HCT116 (cell line): ENCODE data around the gene SEC24C.

Source experiments
- ATF3 ChIP-seq: IDR thresholded peaks from 2 replicates; pipeline ENCODE4 v1.6.1; 2012
- CEBPB ChIP-seq: IDR thresholded peaks from 2 replicates; pipeline ENCODE4 v1.6.1; 2012; ENCODE audit warnings: low read depth
- CTCF ChIP-seq, 3 experiments: fragments of 200-600 bp in 1 of 3; sonication (generic) in 1 of 3; IDR thresholded peaks in 2 of 3; conservative IDR thresholded peaks in 1 of 3; 2 replicates each; pipeline ENCODE4 v1.5.1; 2012 to 2017; ENCODE audit warnings: low read depth in 2 of 3, low read length in 2 of 3, antibody characterized with exemption in 1 of 3, borderline replicate concordance in 1 of 3, control low read depth in 1 of 3, mild to moderate bottlenecking in 1 of 3, mixed read lengths in 1 of 3, mixed run types in 1 of 3, moderate library complexity in 1 of 3; ENCODE audit not compliant: insufficient read depth in 1 of 3
- EZH2 ChIP-seq: fragments of 200-600 bp; sonication (generic); IDR thresholded peaks from 2 replicates; pipeline ENCODE4 v1.6.1; 2017; ENCODE audit warnings: antibody characterized with exemption, mixed run types
- FOSL1 ChIP-seq: IDR thresholded peaks from 2 replicates; pipeline ENCODE4 v1.6.1; 2012; ENCODE audit warnings: low read depth
- MAX ChIP-seq: IDR thresholded peaks from 2 replicates; pipeline ENCODE4 v1.6.1; 2012
- POLR2A ChIP-seq: IDR thresholded peaks from 2 replicates; pipeline ENCODE4 v1.7.0; 2011; ENCODE audit warnings: borderline replicate concordance; ENCODE audit not compliant: insufficient read depth, insufficient read length; ENCODE audit errors: extremely low read depth
- REST ChIP-seq: IDR thresholded peaks from 2 replicates; pipeline ENCODE4 v1.6.1; 2012; ENCODE audit warnings: low read depth
- YY1 ChIP-seq: IDR thresholded peaks from 2 replicates; pipeline ENCODE4 v1.6.1; 2011; ENCODE audit warnings: low read length, low read depth, moderate library complexity, mild to moderate bottlenecking; ENCODE audit not compliant: insufficient replicate concordance; ENCODE audit errors: extremely low read depth
- ZFX ChIP-seq: fragments of 450-650 bp; IDR thresholded peaks from 2 replicates; pipeline ENCODE4 v1.6.1; 2017
- ZNF274 ChIP-seq: fragments of 200-500 bp; sonication (Bioruptor generic); IDR thresholded peaks from 2 replicates; pipeline ENCODE4 v1.6.1; 2014; ENCODE audit warnings: mild to moderate bottlenecking, low read depth, low read length, inconsistent platforms

- TF ChIP-seq CTCF (IDR thresholded peaks at IDR 0.05 in 2 of 3, conservative IDR thresholded peaks at IDR 0.05 in 1 of 3; ENCODE audit: borderline replicate concordance in 1 of 3, insufficient read depth in 1 of 3, low read depth in 2 of 3, low read length in 2 of 3) = no peak
- no peak for TF ChIP-seq POLR2A
- no peak for TF ChIP-seq MAX
- no peak for TF ChIP-seq YY1
- TF ChIP-seq FOSL1 = no peak
- TF ChIP-seq ATF3 = no peak
- TF ChIP-seq EZH2 = no peak
- no peak for TF ChIP-seq REST
- TF ChIP-seq ZFX = no peak
- no peak for TF ChIP-seq CEBPB
- no peak for TF ChIP-seq ZNF274
Measured at GRCh38 chr10:73761781-73762180, 17.6 kb downstream of the SEC24C start.
